ENCODE results near the gene SEC14L5. TPM values are rescaled to one million over a fixed set of nuclear protein-coding genes. Genes with fewer than 3 reads are reported as not detected.

SEC14L5 gene
- total RNA-seq, 5 donors from 2014 or later (not counting 1 experiment from before 2014, with no cell fraction given), result 0.05 TPM; not detected in 4

- H3K27ac ChIP-seq (ENCODE audit: low read length), result no peak overlapping the region
- peaks cover 3 to 8% of the 10 kb centered on the region in 2 donors for H3K27me3 Mint-ChIP-seq
- no peaks in the 10 kb centered on the region for H3K36me3 Mint-ChIP-seq
- CTCF ChIA-PET, result no interaction called here
- POLR2A ChIA-PET, result no interaction called here
- no peaks in the 10 kb centered on the region for H3K4me1 ChIP-seq (ENCODE audit: control insufficient read depth in 1 of 2, extremely low read depth in 1 of 2, insufficient read depth in 2 of 2, low read length in 2 of 2)
- H3K9me3 Mint-ChIP-seq, result no peaks in the 10 kb centered on the region
- DNase-seq (no peak), ATAC-seq (replicated peaks in 1 of 4) (no peak)
- no peaks in the 10 kb centered on the region for H3K4me1 Mint-ChIP-seq
- no peak overlapping the region for H3K27ac Mint-ChIP-seq
- H3K4me3 ChIP-seq (ENCODE audit: control insufficient read depth in 1 of 2, extremely low read depth in 1 of 2, low read length in 1 of 2), result no peak overlapping the region
- peaks cover 0 to 43% of the 10 kb centered on the region in 2 experiments for H3K27me3 ChIP-seq (replicated peaks in 1 of 2; ENCODE audit: control insufficient read depth in 2 of 2, extremely low read depth in 1 of 2, insufficient read depth in 2 of 2, low read length in 1 of 2)
- H3K4me3 Mint-ChIP-seq, result no peak overlapping the region
- 86% methylated on average over 12 of the region's 15 CpGs for WGBS (ENCODE audit: insufficient coverage)
- H3K9me3 ChIP-seq, result no peaks in the 10 kb centered on the region
- no peaks in the 10 kb centered on the region for H3K36me3 ChIP-seq (ENCODE audit: control insufficient read depth in 2 of 2, extremely low read depth in 1 of 2, insufficient read depth in 1 of 2, low read length in 1 of 2)
Observed at GRCh38 chr16:4913774-4914525, 44.2 kb upstream of the SEC14L5 start.

GRCh38 chr16:4914528-4915225, 43.5 kb upstream of the SEC14L5 start:
- Mint-ChIP-seq H3K36me3 (no peaks in the 10 kb centered on the region), H3K27ac (no peak overlapping the region), H3K4me3 (no peak overlapping the region), H3K9me3 (no peaks in the 10 kb centered on the region), H3K27me3 (peaks cover 3 to 8% of the 10 kb centered on the region in 2 donors), H3K4me1 (no peaks in the 10 kb centered on the region)
- H3K9me3 ChIP-seq, result no peaks in the 10 kb centered on the region
- H3K27me3 ChIP-seq (replicated peaks in 1 of 2; ENCODE audit: control insufficient read depth in 2 of 2, extremely low read depth in 1 of 2, insufficient read depth in 2 of 2, low read length in 1 of 2), result peaks cover 0 to 45% of the 10 kb centered on the region in 2 experiments
- POLR2A ChIA-PET, result no interaction called here
- H3K36me3 ChIP-seq (ENCODE audit: control insufficient read depth in 2 of 2, extremely low read depth in 1 of 2, insufficient read depth in 1 of 2, low read length in 1 of 2), result no peaks in the 10 kb centered on the region
- no peaks in the 10 kb centered on the region for H3K4me1 ChIP-seq (ENCODE audit: control insufficient read depth in 1 of 2, extremely low read depth in 1 of 2, insufficient read depth in 2 of 2, low read length in 2 of 2)
- DNase-seq (no peak), ATAC-seq (replicated peaks in 1 of 4) (no peak)
- H3K27ac ChIP-seq (ENCODE audit: low read length), result no peak overlapping the region
- H3K4me3 ChIP-seq (ENCODE audit: control insufficient read depth in 1 of 2, extremely low read depth in 1 of 2, low read length in 1 of 2), result no peak overlapping the region
- CTCF ChIA-PET, result no interaction called here
- 87% methylated on average over 3 of the region's 7 CpGs for WGBS (ENCODE audit: insufficient coverage)

GRCh38 chr16:4915226-4915761, 42.8 kb upstream of the SEC14L5 start:
- H3K9me3 ChIP-seq, result no peaks in the 10 kb centered on the region
- 51% methylated on average over 8 of the region's 11 CpGs for WGBS (ENCODE audit: insufficient coverage)
- no peak overlapping the region for H3K4me3 ChIP-seq (ENCODE audit: control insufficient read depth in 1 of 2, extremely low read depth in 1 of 2, low read length in 1 of 2)
- POLR2A ChIA-PET, result no interaction called here
- Mint-ChIP-seq H3K4me1 (no peaks in the 10 kb centered on the region), H3K27me3 (peaks cover 3 to 8% of the 10 kb centered on the region in 2 donors), H3K27ac (no peak overlapping the region), H3K36me3 (no peaks in the 10 kb centered on the region), H3K4me3 (no peak overlapping the region), H3K9me3 (no peaks in the 10 kb centered on the region)
- DNase-seq (no peak), ATAC-seq (replicated peaks in 1 of 4) (no peak)
- H3K36me3 ChIP-seq (ENCODE audit: control insufficient read depth in 2 of 2, extremely low read depth in 1 of 2, insufficient read depth in 1 of 2, low read length in 1 of 2), result no peaks in the 10 kb centered on the region
- H3K27me3 ChIP-seq (replicated peaks in 1 of 2; ENCODE audit: control insufficient read depth in 2 of 2, extremely low read depth in 1 of 2, insufficient read depth in 2 of 2, low read length in 1 of 2), result peaks cover 0 to 44% of the 10 kb centered on the region in 2 experiments
- H3K27ac ChIP-seq (ENCODE audit: low read length), result no peak overlapping the region
- CTCF ChIA-PET, result no interaction called here
- no peaks in the 10 kb centered on the region for H3K4me1 ChIP-seq (ENCODE audit: control insufficient read depth in 1 of 2, extremely low read depth in 1 of 2, insufficient read depth in 2 of 2, low read length in 2 of 2)

- ChIA-PET POLR2A (no interaction called here), CTCF (no interaction called here)
- no CpG with 5 or more reads among the region's 4 CpGs for WGBS (ENCODE audit: insufficient coverage)
Observed at GRCh38 chr16:4917117-4917516, 41.0 kb upstream of the SEC14L5 start.

GRCh38 chr16:4918781-4919251, 39.3 kb upstream of the SEC14L5 start:
- Mint-ChIP-seq H3K36me3 (no peaks in the 10 kb centered on the region), H3K4me1 (no peaks in the 10 kb centered on the region), H3K9me3 (no peaks in the 10 kb centered on the region), H3K4me3 (no peak overlapping the region), H3K27me3 (peaks cover 0 to 10% of the 10 kb centered on the region in 2 donors), H3K27ac (no peak overlapping the region)
- 76% methylated on average over 6 of the region's 13 CpGs for WGBS (ENCODE audit: insufficient coverage)
- no peaks in the 10 kb centered on the region for H3K9me3 ChIP-seq
- H3K4me3 ChIP-seq (ENCODE audit: control insufficient read depth in 1 of 2, extremely low read depth in 1 of 2, low read length in 1 of 2), result no peak overlapping the region
- no peaks in the 10 kb centered on the region for H3K36me3 ChIP-seq (ENCODE audit: control insufficient read depth in 2 of 2, extremely low read depth in 1 of 2, insufficient read depth in 1 of 2, low read length in 1 of 2)
- no peaks in the 10 kb centered on the region for H3K4me1 ChIP-seq (ENCODE audit: control insufficient read depth in 1 of 2, extremely low read depth in 1 of 2, insufficient read depth in 2 of 2, low read length in 2 of 2)
- ChIA-PET CTCF (interaction anchor here in 1 of 2 donors (0.6 kb wide), 1 partner anchor 215 kb away, joined by 4 read pairs; no protein-coding TSS in a partner anchor), POLR2A (no interaction called here)
- no peak overlapping the region for H3K27ac ChIP-seq (ENCODE audit: low read length)
- DNase-seq, result no peak
- ATAC-seq (replicated peaks in 1 of 4), result no peak
- H3K27me3 ChIP-seq (replicated peaks in 1 of 2; ENCODE audit: control insufficient read depth in 2 of 2, extremely low read depth in 1 of 2, insufficient read depth in 2 of 2, low read length in 1 of 2), result peaks cover 0 to 40% of the 10 kb centered on the region in 2 experiments

More at GRCh38 chr16:4917117-4917516, 41.0 kb upstream of the SEC14L5 start:
- Mint-ChIP-seq H3K4me3 (no peak overlapping the region), H3K27me3 (peaks cover 1 to 8% of the 10 kb centered on the region in 2 donors), H3K36me3 (no peaks in the 10 kb centered on the region), H3K27ac (no peak overlapping the region), H3K9me3 (no peaks in the 10 kb centered on the region), H3K4me1 (no peaks in the 10 kb centered on the region)
- Histone ChIP-seq H3K4me3 (ENCODE audit: control insufficient read depth in 1 of 2, extremely low read depth in 1 of 2, low read length in 1 of 2) (no peak overlapping the region), H3K4me1 (ENCODE audit: control insufficient read depth in 1 of 2, extremely low read depth in 1 of 2, insufficient read depth in 2 of 2, low read length in 2 of 2) (no peaks in the 10 kb centered on the region), H3K27ac (ENCODE audit: low read length) (no peak overlapping the region), H3K36me3 (ENCODE audit: control insufficient read depth in 2 of 2, extremely low read depth in 1 of 2, insufficient read depth in 1 of 2, low read length in 1 of 2) (no peaks in the 10 kb centered on the region), H3K27me3 (replicated peaks in 1 of 2; ENCODE audit: control insufficient read depth in 2 of 2, extremely low read depth in 1 of 2, insufficient read depth in 2 of 2, low read length in 1 of 2) (peaks cover 0 to 43% of the 10 kb centered on the region in 2 experiments), H3K9me3 (no peaks in the 10 kb centered on the region)
- DNase-seq (no peak), ATAC-seq (replicated peaks in 1 of 4) (no peak)

- POLR2A ChIA-PET, result no interaction called here
- WGBS (ENCODE audit: insufficient coverage), result 70% methylated on average over 5 of the region's 5 CpGs
Observed at GRCh38 chr16:4920826-4921225, 37.3 kb upstream of the SEC14L5 start.

More at GRCh38 chr16:4920826-4921225, 37.3 kb upstream of the SEC14L5 start:
- Mint-ChIP-seq H3K36me3 (no peaks in the 10 kb centered on the region), H3K27ac (no peak overlapping the region), H3K27me3 (peaks cover 0 to 5% of the 10 kb centered on the region in 2 donors), H3K9me3 (no peaks in the 10 kb centered on the region), H3K4me3 (no peak overlapping the region), H3K4me1 (no peaks in the 10 kb centered on the region)
- H3K4me3 ChIP-seq (ENCODE audit: control insufficient read depth in 1 of 2, extremely low read depth in 1 of 2, low read length in 1 of 2), result no peak overlapping the region
- peaks cover 0 to 32% of the 10 kb centered on the region in 2 experiments for H3K27me3 ChIP-seq (replicated peaks in 1 of 2; ENCODE audit: control insufficient read depth in 2 of 2, extremely low read depth in 1 of 2, insufficient read depth in 2 of 2, low read length in 1 of 2)
- CTCF ChIA-PET, result no interaction called here
- ATAC-seq (replicated peaks in 1 of 4), result no peak
- no peak for DNase-seq
- H3K4me1 ChIP-seq (ENCODE audit: control insufficient read depth in 1 of 2, extremely low read depth in 1 of 2, insufficient read depth in 2 of 2, low read length in 2 of 2), result no peaks in the 10 kb centered on the region
- H3K27ac ChIP-seq (ENCODE audit: low read length), result no peak overlapping the region
- H3K36me3 ChIP-seq (ENCODE audit: control insufficient read depth in 2 of 2, extremely low read depth in 1 of 2, insufficient read depth in 1 of 2, low read length in 1 of 2), result no peaks in the 10 kb centered on the region
- no peaks in the 10 kb centered on the region for H3K9me3 ChIP-seq

Measured in T-cell (primary cell).